H9 (cell line): ENCODE results near the gene TSTD1. TPM values are rescaled to one million over a fixed set of nuclear protein-coding genes. Genes with fewer than 3 reads are reported as not detected.

ENCODE experiments used
- DNase-seq: peaks from one replicate; pipeline ENCODE4 v3.0.0-alpha.2; 2017
- H2AFZ ChIP-seq: one replicate; pipeline ENCODE4 v1.6.1; 2013; ENCODE audit warnings: mild to moderate bottlenecking, low read length, control low read depth, moderate library complexity
- H2AK5ac ChIP-seq: 2 replicates; pipeline ENCODE4 v1.6.1; 2013; ENCODE audit warnings: low read length, control low read depth, mixed read lengths; ENCODE audit not compliant: insufficient read length
- H2BK120ac ChIP-seq: one replicate; pipeline ENCODE4 v1.6.1; 2013; ENCODE audit warnings: low read depth, mild to moderate bottlenecking, low read length, control low read depth, inconsistent platforms; ENCODE audit not compliant: poor library complexity, severe bottlenecking
- H2BK12ac ChIP-seq: 2 replicates; pipeline ENCODE4 v1.6.1; 2013; ENCODE audit warnings: low read length, control low read depth, mixed read lengths, low read depth; ENCODE audit not compliant: insufficient read length
- H2BK15ac ChIP-seq: 2 replicates; pipeline ENCODE4 v1.6.1; 2013; ENCODE audit warnings: low read depth, low read length, control low read depth
- H2BK20ac ChIP-seq: one replicate; pipeline ENCODE4 v1.6.1; 2013; ENCODE audit warnings: low read depth, mild to moderate bottlenecking, low read length, control low read depth, inconsistent platforms; ENCODE audit not compliant: poor library complexity, severe bottlenecking
- H2BK5ac ChIP-seq: 2 replicates; pipeline ENCODE4 v1.6.1; 2013; ENCODE audit warnings: low read length, control low read depth, mixed read lengths; ENCODE audit not compliant: insufficient read length
- H3K14ac ChIP-seq: 2 replicates; pipeline ENCODE4 v1.6.1; 2013; ENCODE audit warnings: low read length, control low read depth; ENCODE audit not compliant: insufficient read depth
- H3K18ac ChIP-seq: 2 replicates; pipeline ENCODE4 v1.6.1; 2013; ENCODE audit warnings: low read depth, mild to moderate bottlenecking, mixed read lengths, low read length, control low read depth; ENCODE audit not compliant: insufficient read length
- H3K23ac ChIP-seq: 2 replicates; pipeline ENCODE4 v1.6.1; 2013; ENCODE audit warnings: low read length, control low read depth, mixed read lengths, low read depth; ENCODE audit not compliant: insufficient read length
- H3K23me2 ChIP-seq: 2 replicates; pipeline ENCODE4 v1.6.1; 2013; ENCODE audit warnings: low read depth, mild to moderate bottlenecking, mixed read lengths, low read length, control low read depth; ENCODE audit not compliant: insufficient read length, poor library complexity, severe bottlenecking
- H3K27ac ChIP-seq: 2 replicates; pipeline ENCODE4 v1.5.1; 2013; ENCODE audit warnings: low read length, control low read depth, mixed read lengths, low read depth; ENCODE audit not compliant: insufficient read length
- H3K27me3 ChIP-seq: 2 replicates; pipeline ENCODE4 v1.6.1; 2013; ENCODE audit warnings: low read length, control low read depth, inconsistent platforms; ENCODE audit not compliant: insufficient read depth
- H3K4ac ChIP-seq: 2 replicates; pipeline ENCODE4 v1.6.1; 2013; ENCODE audit warnings: low read depth, mild to moderate bottlenecking, control low read depth, inconsistent platforms, low read length, moderate library complexity
- H3K4me1 ChIP-seq: 2 replicates; pipeline ENCODE4 v1.6.1; 2013; ENCODE audit warnings: low read length, control low read depth, inconsistent platforms; ENCODE audit not compliant: insufficient read depth
- H3K4me2 ChIP-seq: 2 replicates; pipeline ENCODE4 v1.6.1; 2013; ENCODE audit warnings: low read length, control low read depth, mixed read lengths; ENCODE audit not compliant: insufficient read length, insufficient read depth
- H3K56ac ChIP-seq: 2 replicates; pipeline ENCODE4 v1.6.1; 2013; ENCODE audit warnings: low read depth, mild to moderate bottlenecking, mixed read lengths, low read length, control low read depth; ENCODE audit not compliant: insufficient read length
- H3K79me1 ChIP-seq: 2 replicates; pipeline ENCODE4 v1.6.1; 2013; ENCODE audit warnings: low read depth, mild to moderate bottlenecking, moderate library complexity, low read length, control low read depth, inconsistent platforms; ENCODE audit not compliant: insufficient read depth, poor library complexity, severe bottlenecking
- H3K79me2 ChIP-seq: 2 replicates; pipeline ENCODE4 v1.6.1; 2013; ENCODE audit warnings: low read length, control low read depth, inconsistent platforms; ENCODE audit not compliant: insufficient read depth
- H3K9ac ChIP-seq: 2 replicates; pipeline ENCODE4 v1.6.1; 2013; ENCODE audit warnings: low read length, control low read depth, mixed read lengths; ENCODE audit not compliant: insufficient read length; ENCODE audit errors: extremely low read depth
- H3K9me3 ChIP-seq: one replicate; pipeline ENCODE4 v1.6.1; 2013; ENCODE audit warnings: low read depth, low read length, inconsistent platforms; ENCODE audit not compliant: control insufficient read depth
- H3T11ph ChIP-seq: one replicate; pipeline ENCODE4 v1.6.1; 2013; ENCODE audit warnings: mild to moderate bottlenecking, low read length, control low read depth, inconsistent platforms
- H4K20me1 ChIP-seq: one replicate; pipeline ENCODE4 v1.6.1; 2013; ENCODE audit not compliant: control insufficient read depth, insufficient read length, insufficient read depth
- H4K5ac ChIP-seq: 2 replicates; pipeline ENCODE4 v1.6.1; 2013; ENCODE audit warnings: low read depth, mild to moderate bottlenecking, mixed read lengths, low read length, control low read depth; ENCODE audit not compliant: insufficient read length
- H4K8ac ChIP-seq: replicated peaks from 2 replicates; pipeline ENCODE4 v1.6.1; 2013; ENCODE audit warnings: low read length, control low read depth, mixed read lengths, low read depth; ENCODE audit not compliant: insufficient read length
- H4K91ac ChIP-seq: 2 replicates; pipeline ENCODE4 v1.6.1; 2013; ENCODE audit warnings: low read depth, mild to moderate bottlenecking, moderate library complexity, mixed read lengths, low read length, control low read depth; ENCODE audit not compliant: insufficient read length
- H3K27ac Mint-ChIP-seq, 3 experiments: 2 replicates in 2 of 3; 3 replicates in 1 of 3; pipeline ENCODE4 v1.8.0; 2020 to 2021; ENCODE audit warnings: mixed read lengths in 3 of 3, mild to moderate bottlenecking in 1 of 3, moderate library complexity in 1 of 3
- H3K27me3 Mint-ChIP-seq: 2 replicates; pipeline ENCODE4 v1.8.0; 2021; ENCODE audit warnings: low read depth, mild to moderate bottlenecking, moderate library complexity, mixed read lengths
- H3K36me3 Mint-ChIP-seq, 3 experiments: 2 replicates in 2 of 3; 3 replicates in 1 of 3; pipeline ENCODE4 v1.8.0; 2020 to 2021; ENCODE audit warnings: low read depth in 3 of 3, mixed read lengths in 3 of 3; ENCODE audit not compliant: insufficient read depth in 1 of 3
- H3K4me1 Mint-ChIP-seq, 2 experiments: 2 replicates each; pipeline ENCODE4 v1.8.0; 2020; ENCODE audit warnings: mixed read lengths in 2 of 2
- H3K4me3 Mint-ChIP-seq, 2 experiments: 2 replicates in 1 of 2; 3 replicates in 1 of 2; pipeline ENCODE4 v1.8.0; 2020 to 2021; ENCODE audit warnings: mild to moderate bottlenecking in 2 of 2, mixed read lengths in 2 of 2, moderate library complexity in 1 of 2
- H3K9me3 Mint-ChIP-seq, 2 experiments: 2 replicates in 1 of 2; 3 replicates in 1 of 2; pipeline ENCODE4 v1.8.0; 2020; ENCODE audit warnings: mild to moderate bottlenecking in 2 of 2, mixed read lengths in 2 of 2, moderate library complexity in 1 of 2
- CTCF ChIP-seq: fragments of 200-600 bp; sonication (generic); conservative IDR thresholded peaks from 3 replicates; pipeline ENCODE4 v1.8.0; 2021; ENCODE audit warnings: antibody characterized with exemption, mild to moderate bottlenecking
- WGBS: extraction: QIAGEN DNeasy Blood & Tissue Kit; methylation state at CpG from one replicate; pipeline ENCODE4 v1.1.7; 2013; ENCODE audit warnings: missing lambda C conversion rate, low lambda C conversion rate, mixed read lengths; ENCODE audit not compliant: insufficient read length; ENCODE audit errors: extremely low coverage; 5-methylcytosine and 5-hydroxymethylcytosine counted together
- total RNA-seq: library from RNA; stranded (reverse); gene quantifications from 2 replicates; pipeline ENCODE4 v1.2.1, GENCODE V29; 2021

Gene TSTD1
- total RNA-seq, 1 experiment from 2014 or later: 73.7 TPM

- no CpG with 5 or more reads among the region's 3 CpGs for WGBS
- H3K4me1 ChIP-seq: peaks cover 15% of the 10 kb centered on the region
- H3K4me2 ChIP-seq: no peak overlapping the region
- no peaks in the 10 kb centered on the region for H3K23me2 ChIP-seq
- no peak overlapping the region for H3K23ac ChIP-seq
- no peak overlapping the region for H2BK12ac ChIP-seq
- no peaks in the 10 kb centered on the region for H3K27me3 ChIP-seq
- no peaks in the 10 kb centered on the region for H3K9me3 ChIP-seq
- no peak overlapping the region for H2AK5ac ChIP-seq
- H3K27ac ChIP-seq: no peak overlapping the region
- no peak overlapping the region for H2BK15ac ChIP-seq
- no peak overlapping the region for H3T11ph ChIP-seq
- no peak overlapping the region for H4K8ac ChIP-seq
- peaks cover 45% of the 10 kb centered on the region; the same call in 1 of the 2 replicates for H3K79me2 ChIP-seq
- H3K56ac ChIP-seq: no peak overlapping the region
- H2BK5ac ChIP-seq: no peak overlapping the region
- no peak overlapping the region for H3K18ac ChIP-seq
- H2BK20ac ChIP-seq: no peak overlapping the region
- no peak overlapping the region for H3K9ac ChIP-seq
- DNase-seq: no peak
- Mint-ChIP-seq H3K27ac (peak overlapping the region in 2 of 3 experiments; percentile 36 to 54; a peak in 2 of 7 replicates), H3K4me3 (no peak overlapping the region), H3K36me3 (peaks cover 5 to 30% (median 27%) of the 10 kb centered on the region in 3 experiments; a peak in 6 of 7 replicates), H3K9me3 (no peaks in the 10 kb centered on the region), H3K27me3 (no peaks in the 10 kb centered on the region), H3K4me1 (peaks cover 28 to 41% of the 10 kb centered on the region in 2 experiments)
- H4K5ac ChIP-seq: no peak overlapping the region
- peaks cover 14% of the 10 kb centered on the region for H3K79me1 ChIP-seq
- no peak overlapping the region for H3K14ac ChIP-seq
- TF ChIP-seq CTCF: no peak
- no peaks in the 10 kb centered on the region for H4K20me1 ChIP-seq
- H3K4ac ChIP-seq: no peak overlapping the region
- no peak overlapping the region for H2AFZ ChIP-seq
- H2BK120ac ChIP-seq: no peak overlapping the region
- no peak overlapping the region for H4K91ac ChIP-seq
Measured at GRCh38 chr1:161012420-161012819, 26.3 kb downstream of the TSTD1 start.
